Measurements from ENCODE around the gene IL23R. TPM values are rescaled to one million over a fixed set of nuclear protein-coding genes. Genes with fewer than 3 reads are reported as not detected.
"Not testable (repeated sequence)": the region's sequence is repeated elsewhere in the genome, so short reads cannot be mapped to it uniquely, and the experiment has no call there.

Gene IL23R
- total RNA-seq, 2 donors from 2014 or later, result 0.26 TPM; not detected in 1

- H3K36me3 ChIP-seq (replicated peaks in 1 of 2; ENCODE audit: insufficient read depth in 1 of 2, low read depth in 2 of 2), result no peaks in the 10 kb centered on the region
- ATAC-seq (no peak), DNase-seq (no peak)
- 83 to 88% methylated on average over 2 of the region's 2 CpGs for WGBS, 2 donors
- H3K4me3 ChIP-seq, result no peak overlapping the region
- H3K27me3 ChIP-seq, result no peaks in the 10 kb centered on the region
- no peaks in the 10 kb centered on the region for H3K9me3 ChIP-seq
- intact Hi-C loops (cut with DNase I), result no loop called here
- no peak overlapping the region for H3K27ac ChIP-seq
- no peak for TF ChIP-seq POLR2A (IDR thresholded peaks at IDR 0.05)
- TF ChIP-seq CTCF (IDR thresholded peaks at IDR 0.05), result no peak
- no peaks in the 10 kb centered on the region for H3K4me1 ChIP-seq
Observed at GRCh38 chr1:67194209-67194863, 28.1 kb downstream of the IL23R start.

GRCh38 chr1:67200755-67201154 is 34.5 kb downstream of the IL23R start:
- Histone ChIP-seq H3K4me3 (no peak overlapping the region), H3K27me3 (no peaks in the 10 kb centered on the region), H3K36me3 (replicated peaks in 1 of 2; ENCODE audit: insufficient read depth in 1 of 2, low read depth in 2 of 2) (no peaks in the 10 kb centered on the region), H3K27ac (no peak overlapping the region), H3K4me1 (no peaks in the 10 kb centered on the region), H3K9me3 (no peaks in the 10 kb centered on the region)
- 94 to 95% methylated on average over 3 of the region's 3 CpGs for WGBS, 2 donors
- DNase-seq (no peak), ATAC-seq (no peak)
- no peak for TF ChIP-seq CTCF (IDR thresholded peaks at IDR 0.05)
- no peak for TF ChIP-seq POLR2A (IDR thresholded peaks at IDR 0.05)
- intact Hi-C loops (cut with DNase I), result no loop called here

GRCh38 chr1:67201891-67202290 is 35.6 kb downstream of the IL23R start:
- no peaks in the 10 kb centered on the region for H3K36me3 ChIP-seq (replicated peaks in 1 of 2; ENCODE audit: insufficient read depth in 1 of 2, low read depth in 2 of 2)
- H3K27me3 ChIP-seq, result no peaks in the 10 kb centered on the region
- intact Hi-C loops (cut with DNase I), result no loop called here
- ATAC-seq (no peak), DNase-seq (no peak)
- no peaks in the 10 kb centered on the region for H3K9me3 ChIP-seq
- no peak overlapping the region for H3K4me3 ChIP-seq
- 84 to 96% methylated on average over 1 of the region's 1 CpG for WGBS, 2 donors
- H3K4me1 ChIP-seq, result no peaks in the 10 kb centered on the region
- TF ChIP-seq POLR2A (IDR thresholded peaks at IDR 0.05), result no peak
- H3K27ac ChIP-seq, result no peak overlapping the region

- WGBS, 2 donors, result 67 to 78% methylated on average over 8 of the region's 8 CpGs
- no peaks in the 10 kb centered on the region for H3K27me3 ChIP-seq
- TF ChIP-seq CTCF (IDR thresholded peaks at IDR 0.05) (no peak), POLR2A (IDR thresholded peaks at IDR 0.05) (no peak)
- H3K27ac ChIP-seq, result no peak overlapping the region
- H3K4me1 ChIP-seq, result no peaks in the 10 kb centered on the region
- no peaks in the 10 kb centered on the region for H3K9me3 ChIP-seq
- no peaks in the 10 kb centered on the region for H3K36me3 ChIP-seq (replicated peaks in 1 of 2; ENCODE audit: insufficient read depth in 1 of 2, low read depth in 2 of 2)
- ATAC-seq (no peak), DNase-seq (no peak)
- intact Hi-C loops (cut with DNase I), result no loop called here
- no peak overlapping the region for H3K4me3 ChIP-seq
Observed at GRCh38 chr1:67204298-67204980, 38.2 kb downstream of the IL23R start.

- DNase-seq; H3K36me3 ChIP-seq (replicated peaks in 1 of 2; ENCODE audit: insufficient read depth in 1 of 2, low read depth in 2 of 2); H3K27ac ChIP-seq; ATAC-seq; H3K27me3 ChIP-seq; intact Hi-C loops (cut with DNase I); H3K9me3 ChIP-seq; H3K4me3 ChIP-seq; H3K4me1 ChIP-seq: not testable (repeated sequence)
- WGBS, 2 donors, result 91 to 92% methylated on average over 5 of the region's 5 CpGs
Observed at GRCh38 chr1:67207398-67207797, 41.1 kb downstream of the IL23R start.

- ATAC-seq, result no peak
- WGBS, 2 donors, result 64 to 88% methylated on average over 2 of the region's 2 CpGs
- H3K27ac ChIP-seq, result no peak overlapping the region
Observed at GRCh38 chr1:67208217-67208616, 42.0 kb downstream of the IL23R start.

More at GRCh38 chr1:67208217-67208616, 42.0 kb downstream of the IL23R start:
- H3K4me1 ChIP-seq, result no peaks in the 10 kb centered on the region
- no peak for DNase-seq
- H3K9me3 ChIP-seq, result no peaks in the 10 kb centered on the region
- TF ChIP-seq POLR2A (IDR thresholded peaks at IDR 0.05) (no peak), CTCF (IDR thresholded peaks at IDR 0.05) (no peak)
- H3K36me3 ChIP-seq (replicated peaks in 1 of 2; ENCODE audit: insufficient read depth in 1 of 2, low read depth in 2 of 2), result no peaks in the 10 kb centered on the region
- H3K4me3 ChIP-seq, result no peak overlapping the region
- intact Hi-C loops (cut with DNase I), result no loop called here
- no peaks in the 10 kb centered on the region for H3K27me3 ChIP-seq
